ENCODE data around the gene PLIN4. TPM values are rescaled to one million over a fixed set of nuclear protein-coding genes. Genes with fewer than 3 reads are reported as not detected.

Gene PLIN4
- total RNA-seq, 2 donors from 2014 or later, result 0.33 to 0.66 TPM

DNA sequence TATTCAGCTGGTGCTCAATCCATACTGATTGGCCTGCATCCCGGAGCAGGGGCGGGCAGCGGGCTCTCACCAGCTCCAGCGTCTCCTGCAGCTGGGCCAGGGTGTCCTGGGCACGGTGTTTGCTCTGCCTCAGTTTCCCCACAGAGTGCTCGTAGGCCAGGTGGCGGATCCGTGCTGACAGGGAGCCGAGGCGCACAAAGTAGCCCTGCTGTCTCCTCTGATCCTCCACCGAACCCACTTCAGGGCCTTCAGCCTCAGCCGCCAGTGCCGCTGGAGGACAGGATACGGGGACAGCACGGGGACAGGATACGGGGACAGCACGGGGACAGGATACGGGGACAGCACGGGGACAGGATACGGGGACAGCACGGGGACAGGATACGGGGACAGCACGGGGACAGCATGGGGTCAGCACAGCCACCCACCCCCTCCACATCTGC, 7.3 kb upstream of the PLIN4 start:
- peaks cover 16% of the 10 kb centered on the region for H3K27me3 Mint-ChIP-seq (ENCODE audit: insufficient read depth)
- peaks cover 1% of the 10 kb centered on the region for H3K9me3 Mint-ChIP-seq
- H3K4me1 Mint-ChIP-seq, result no peaks in the 10 kb centered on the region
- H3K9ac ChIP-seq (ENCODE audit: extremely low read depth, low read length, poor library complexity, severe bottlenecking), result no peak overlapping the region
- no peaks in the 10 kb centered on the region for H3K36me3 ChIP-seq (ENCODE audit: control insufficient read depth, insufficient read depth, low read length)
- no peak overlapping the region for H3K27ac Mint-ChIP-seq
- no peak for DNase-seq
- no peak overlapping the region for H3K27ac ChIP-seq (ENCODE audit: low read depth, low read length)
- 83 to 85% methylated on average over 10 to 21 of the region's 23 CpGs for WGBS, 2 experiments (ENCODE audit: insufficient coverage in 1 of 2, insufficient read length in 1 of 2)
- H3K4me3 Mint-ChIP-seq, result no peak overlapping the region
- no peaks in the 10 kb centered on the region for H3K27me3 ChIP-seq (ENCODE audit: control insufficient read depth, insufficient read depth, low read length, poor library complexity, severe bottlenecking)
- no peak for TF ChIP-seq CTCF (conservative IDR thresholded peaks at IDR 0.05)
- no peak overlapping the region for H3K4me3 ChIP-seq (ENCODE audit: low read length)
- H3K9me3 ChIP-seq (ENCODE audit: control insufficient read depth, low read length), result no peaks in the 10 kb centered on the region
- H3K36me3 Mint-ChIP-seq (ENCODE audit: low read depth), result no peaks in the 10 kb centered on the region
- H3K4me1 ChIP-seq (ENCODE audit: control insufficient read depth, insufficient read depth, low read length), result no peaks in the 10 kb centered on the region

DNA sequence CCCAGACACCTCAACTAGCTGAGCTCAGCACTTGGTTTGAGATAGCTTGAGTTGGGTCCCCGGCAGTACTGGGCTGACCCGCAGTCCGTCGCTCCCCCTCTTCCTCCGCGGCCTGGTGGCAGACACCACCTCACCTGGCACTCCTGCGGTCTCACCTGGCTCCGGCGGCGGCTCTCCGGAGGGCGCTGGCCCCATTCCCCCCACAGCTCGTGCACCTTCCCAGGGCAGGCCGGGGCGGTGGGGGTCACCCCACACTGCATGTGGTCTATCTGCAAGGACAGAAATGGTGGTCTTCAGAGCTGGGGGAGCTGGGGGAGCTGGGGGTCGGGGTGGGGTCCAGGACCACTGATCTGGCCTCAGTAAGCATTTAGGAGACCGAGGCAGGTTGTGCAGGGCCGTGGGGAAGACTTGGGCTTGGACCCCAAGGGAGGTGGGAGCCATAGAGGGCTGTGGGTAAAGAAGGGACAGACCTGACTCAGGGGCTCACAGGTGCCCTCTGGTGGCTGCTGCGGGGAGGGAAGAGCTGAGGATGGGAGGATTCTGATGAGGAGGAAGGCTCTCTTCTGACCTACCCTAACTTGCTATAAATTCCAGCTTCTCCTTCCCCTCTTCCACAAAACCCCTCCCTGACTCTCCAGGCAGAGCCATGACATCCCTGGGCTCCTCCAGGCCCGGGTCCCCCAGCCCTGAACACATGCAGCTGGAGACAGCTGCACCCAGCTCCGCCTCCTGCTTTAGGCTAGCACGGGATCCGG, 6.7 kb upstream of the PLIN4 start:
- Histone ChIP-seq H3K4me3 (ENCODE audit: low read length) (no peak overlapping the region), H3K27me3 (ENCODE audit: control insufficient read depth, insufficient read depth, low read length, poor library complexity, severe bottlenecking) (no peaks in the 10 kb centered on the region), H3K9me3 (ENCODE audit: control insufficient read depth, low read length) (no peaks in the 10 kb centered on the region), H3K36me3 (ENCODE audit: control insufficient read depth, insufficient read depth, low read length) (no peaks in the 10 kb centered on the region), H3K4me1 (ENCODE audit: control insufficient read depth, insufficient read depth, low read length) (no peaks in the 10 kb centered on the region), H3K27ac (ENCODE audit: low read depth, low read length) (no peak overlapping the region), H3K9ac (ENCODE audit: extremely low read depth, low read length, poor library complexity, severe bottlenecking) (no peak overlapping the region)
- H3K36me3 Mint-ChIP-seq (ENCODE audit: low read depth), result no peaks in the 10 kb centered on the region
- peaks cover 14% of the 10 kb centered on the region for H3K27me3 Mint-ChIP-seq (ENCODE audit: insufficient read depth)
- no peaks in the 10 kb centered on the region for H3K4me1 Mint-ChIP-seq
- TF ChIP-seq CTCF (conservative IDR thresholded peaks at IDR 0.05), result peak; percentile 85
- peaks cover 1% of the 10 kb centered on the region for H3K9me3 Mint-ChIP-seq
- no peak overlapping the region for H3K27ac Mint-ChIP-seq
- H3K4me3 Mint-ChIP-seq, result no peak overlapping the region
- DNase-seq, result peak; percentile 92
- 70 to 81% methylated on average over 6 to 22 of the region's 23 CpGs for WGBS, 2 experiments (ENCODE audit: insufficient coverage in 1 of 2, insufficient read length in 1 of 2)

DNA sequence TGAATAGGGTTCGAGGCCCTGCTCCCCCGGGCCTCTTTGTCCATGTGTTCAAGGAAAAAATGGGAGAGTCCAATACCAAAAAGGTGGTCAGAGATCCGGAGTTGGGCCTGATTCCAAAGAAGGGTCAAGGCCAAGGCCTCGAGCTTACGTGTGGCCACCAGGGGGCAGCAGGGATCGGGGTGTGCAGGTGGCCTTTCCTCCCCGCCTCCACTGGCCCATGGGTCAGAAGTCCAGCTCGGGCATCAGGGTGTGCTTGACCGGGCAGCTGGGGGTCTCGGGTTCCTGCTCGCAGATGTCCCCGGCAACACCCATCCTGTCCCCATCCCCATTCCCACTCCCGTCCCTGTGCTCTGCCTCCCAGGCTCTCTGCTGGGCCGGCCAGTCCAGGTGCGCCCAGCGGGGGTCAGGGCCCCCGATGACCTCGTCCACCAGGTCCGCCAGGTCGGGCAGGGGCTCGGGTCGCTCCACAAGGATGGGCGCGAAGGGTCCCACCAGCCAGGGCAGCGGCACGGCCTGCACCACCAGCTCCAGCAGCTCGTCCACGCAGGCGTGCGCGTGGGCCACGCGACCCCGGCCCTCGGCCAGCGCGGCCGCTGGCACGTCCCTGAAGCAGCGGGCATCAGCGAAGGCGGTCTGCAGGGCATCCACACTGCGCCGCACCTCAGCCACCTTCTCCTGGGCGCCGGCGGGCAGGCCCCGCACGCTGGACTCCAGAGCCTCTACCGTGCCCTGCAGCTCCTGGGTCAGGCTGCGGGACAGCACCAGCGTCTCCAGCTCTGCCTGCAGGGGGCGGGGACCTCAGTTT, 5.2 kb upstream of the PLIN4 start:
- TF ChIP-seq CTCF (conservative IDR thresholded peaks at IDR 0.05), result peak; percentile 89
- Mint-ChIP-seq H3K27me3 (ENCODE audit: insufficient read depth) (peaks cover 20% of the 10 kb centered on the region), H3K4me3 (no peak overlapping the region), H3K4me1 (no peaks in the 10 kb centered on the region), H3K27ac (no peak overlapping the region), H3K9me3 (peaks cover 1% of the 10 kb centered on the region), H3K36me3 (ENCODE audit: low read depth) (no peaks in the 10 kb centered on the region)
- 82 to 83% methylated on average over 47 to 53 of the region's 53 CpGs for WGBS, 2 experiments (ENCODE audit: insufficient coverage in 1 of 2, insufficient read length in 1 of 2)
- H3K27me3 ChIP-seq (ENCODE audit: control insufficient read depth, insufficient read depth, low read length, poor library complexity, severe bottlenecking), result no peaks in the 10 kb centered on the region
- H3K4me1 ChIP-seq (ENCODE audit: control insufficient read depth, insufficient read depth, low read length), result no peaks in the 10 kb centered on the region
- H3K27ac ChIP-seq (ENCODE audit: low read depth, low read length), result no peak overlapping the region
- no peak overlapping the region for H3K9ac ChIP-seq (ENCODE audit: extremely low read depth, low read length, poor library complexity, severe bottlenecking)
- DNase-seq, result peak; percentile 88
- no peaks in the 10 kb centered on the region for H3K36me3 ChIP-seq (ENCODE audit: control insufficient read depth, insufficient read depth, low read length)
- H3K4me3 ChIP-seq (ENCODE audit: low read length), result no peak overlapping the region
- no peaks in the 10 kb centered on the region for H3K9me3 ChIP-seq (ENCODE audit: control insufficient read depth, low read length)

All from endodermal cell (in vitro differentiated cells).